ENCODE results near the gene SNIP1. TPM values are rescaled to one million over a fixed set of nuclear protein-coding genes. Genes with fewer than 3 reads are reported as not detected.
"Not testable (repeated sequence)": the region's sequence is repeated elsewhere in the genome, so short reads cannot be mapped to it uniquely, and the experiment has no call there.

The SNIP1 gene
- total RNA-seq, 4 donors from 2014 or later = 9.0 to 46.9 (median 37.7) TPM

DNA sequence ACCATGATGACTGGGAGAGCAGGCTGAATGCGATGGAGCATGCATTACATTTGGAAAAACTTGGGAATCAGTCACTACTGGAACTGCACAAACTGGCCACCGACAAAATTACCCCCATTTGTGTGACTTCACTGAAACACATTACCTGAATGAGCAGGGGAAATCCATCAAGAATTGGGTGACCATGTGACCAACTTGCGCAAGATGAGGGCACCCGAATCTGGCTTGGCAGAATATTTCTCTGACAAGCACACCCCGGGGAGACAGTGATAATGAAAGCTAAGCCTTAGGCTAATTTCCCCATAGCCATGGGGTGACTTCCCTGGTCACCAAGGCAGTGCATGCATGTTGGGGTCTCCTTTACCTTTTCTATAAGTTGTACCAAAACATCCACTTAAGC is 9.1 kb downstream of the SNIP1 start:
- 71 to 81% methylated on average over 5 of the region's 5 CpGs for WGBS, 2 donors
- Histone ChIP-seq H3K27ac (no peak overlapping the region), H3K4me3 (no peak overlapping the region), H3K9me3 (no peaks in the 10 kb centered on the region), H3K4me1 (peaks cover 0 to 9% (median 0%) of the 10 kb centered on the region in 4 donors), H3K36me3 (peaks cover 0 to 96% (median 4%) of the 10 kb centered on the region in 3 donors), H3K27me3 (no peaks in the 10 kb centered on the region)
- TF ChIP-seq POLR2A (IDR thresholded peaks at IDR 0.05) = no peak
- TF ChIP-seq EP300 (IDR thresholded peaks at IDR 0.05) = no peak
- TF ChIP-seq CTCF (IDR thresholded peaks at IDR 0.05) = no peak
- no peak for DNase-seq (ENCODE audit: low spot score in 2 of 2)

DNA sequence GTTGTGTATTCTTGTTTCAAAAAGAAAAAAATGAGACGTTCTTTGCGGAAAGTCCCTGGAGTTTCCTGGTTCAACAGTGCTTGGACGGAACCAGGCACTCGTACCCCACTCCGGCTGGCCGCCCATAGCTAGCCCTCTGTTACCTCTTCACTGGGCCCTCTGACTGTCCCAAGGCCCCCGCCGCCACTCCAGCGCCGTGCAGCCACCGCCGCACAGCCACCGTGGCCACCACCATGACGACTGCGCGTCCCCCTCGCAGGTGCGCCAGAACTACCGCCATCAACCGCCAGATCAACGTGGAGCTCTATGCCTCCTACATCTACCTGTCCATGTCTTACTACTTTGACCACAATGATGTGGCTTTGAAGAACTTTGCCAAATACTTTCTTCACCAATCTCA is 9.6 kb downstream of the SNIP1 start:
- no peak for DNase-seq (ENCODE audit: low spot score in 2 of 2)
- 91% methylated on average over 21 of the region's 21 CpGs for WGBS, 2 donors
- H3K9me3 ChIP-seq = no peaks in the 10 kb centered on the region
- H3K27ac ChIP-seq = no peak overlapping the region
- no peak overlapping the region for H3K4me3 ChIP-seq
- peaks cover 2 to 97% (median 9%) of the 10 kb centered on the region in 3 donors for H3K36me3 ChIP-seq
- no peaks in the 10 kb centered on the region for H3K27me3 ChIP-seq
- H3K4me1 ChIP-seq = peaks cover 0 to 4% (median 0%) of the 10 kb centered on the region in 4 donors
- no peak for TF ChIP-seq EP300 (IDR thresholded peaks at IDR 0.05)
- TF ChIP-seq CTCF (IDR thresholded peaks at IDR 0.05) = no peak
- TF ChIP-seq POLR2A (IDR thresholded peaks at IDR 0.05) = no peak

DNA sequence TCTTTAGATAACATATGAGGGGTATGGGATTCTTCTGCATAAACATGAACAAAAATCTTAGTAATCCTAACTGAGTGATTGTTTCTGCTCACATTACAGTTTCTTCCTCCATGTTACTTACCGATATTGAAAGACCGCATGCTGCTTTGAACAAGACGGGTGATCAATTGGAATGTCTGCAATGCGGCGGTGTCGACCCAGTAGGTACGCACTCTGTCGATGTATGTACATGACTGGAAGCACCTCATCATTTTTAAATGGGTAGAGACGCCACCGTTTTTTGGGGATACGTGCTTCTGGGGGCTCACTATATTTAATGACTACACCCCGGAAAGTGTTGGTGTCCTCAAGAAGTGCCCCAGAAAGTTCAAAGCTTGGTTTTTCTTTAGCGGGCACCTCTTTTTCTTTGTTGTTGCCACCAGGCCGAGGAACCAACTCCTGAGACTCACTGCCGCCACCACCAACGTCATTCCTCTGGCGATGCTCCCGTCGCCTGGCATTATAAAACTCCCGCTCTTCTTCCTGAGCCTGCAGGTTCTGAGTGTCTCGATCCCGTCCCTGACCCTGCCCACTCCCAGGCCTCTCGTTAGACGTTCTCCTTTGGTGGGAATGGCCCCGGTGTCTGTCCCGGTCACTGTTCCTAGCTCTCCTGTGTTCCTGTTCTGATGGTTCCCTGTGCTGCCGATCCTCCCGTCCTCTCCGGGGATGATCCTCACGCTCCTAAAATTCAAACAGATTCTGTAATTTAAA is 13.9 kb downstream of the SNIP1 start:
- no peak overlapping the region for H3K4me3 ChIP-seq
- TF ChIP-seq CTCF (IDR thresholded peaks at IDR 0.05) (no peak), POLR2A (IDR thresholded peaks at IDR 0.05) (no peak), EP300 (IDR thresholded peaks at IDR 0.05) (no peak)
- no peaks in the 10 kb centered on the region for H3K4me1 ChIP-seq
- no peaks in the 10 kb centered on the region for H3K27me3 ChIP-seq
- no peaks in the 10 kb centered on the region for H3K9me3 ChIP-seq
- DNase-seq (ENCODE audit: low spot score in 2 of 2) = no peak
- WGBS, 2 donors = 94% methylated on average over 30 of the region's 30 CpGs
- H3K27ac ChIP-seq = no peak overlapping the region
- H3K36me3 ChIP-seq = peaks cover 10 to 98% (median 20%) of the 10 kb centered on the region in 3 donors

DNA sequence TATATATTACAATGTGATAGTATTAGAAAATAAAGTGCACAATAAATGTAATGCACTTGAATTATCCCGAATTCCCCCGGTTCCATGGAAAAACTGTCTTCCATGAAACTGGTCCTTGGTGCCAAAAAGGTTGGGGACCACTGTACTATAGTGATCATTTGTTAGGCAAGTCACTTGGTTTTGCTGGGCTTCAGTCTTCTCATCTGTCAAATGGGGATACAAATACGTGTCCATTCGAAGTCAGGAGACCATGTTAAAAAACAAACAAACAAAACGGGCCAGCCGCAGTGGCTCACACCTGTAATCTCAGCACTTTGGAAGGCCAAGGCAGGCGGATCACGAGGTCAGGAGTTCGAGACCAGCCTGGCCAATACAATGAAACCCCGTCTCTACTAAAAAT is 14.9 kb downstream of the SNIP1 start:
- 94 to 95% methylated on average over 10 of the region's 10 CpGs for WGBS, 2 donors
- not testable (repeated sequence) for H3K9me3 ChIP-seq; DNase-seq (ENCODE audit: low spot score in 2 of 2); H3K27me3 ChIP-seq; H3K27ac ChIP-seq; H3K4me1 ChIP-seq; H3K4me3 ChIP-seq
- H3K36me3 ChIP-seq = peaks cover 10 to 89% (median 20%) of the 10 kb centered on the region in 3 donors

DNA sequence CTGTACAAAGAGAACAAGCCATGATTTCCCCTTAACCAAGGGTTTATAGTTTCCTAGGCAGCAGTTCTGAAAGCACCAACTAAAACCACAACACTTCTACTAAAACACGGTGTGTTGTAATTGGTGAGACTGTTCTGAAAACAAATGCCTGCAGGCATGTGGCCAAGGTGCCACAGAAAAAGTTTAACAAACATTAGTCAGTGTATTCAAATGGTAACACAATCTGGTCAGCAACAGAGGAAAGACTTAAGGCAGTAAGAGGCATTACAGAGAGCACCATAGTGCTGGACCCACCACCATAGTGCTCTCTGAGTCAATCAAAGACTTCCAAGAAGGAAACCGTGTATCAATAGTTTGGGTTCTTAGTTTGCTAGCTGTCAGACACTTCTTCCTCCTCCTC is 16.7 kb downstream of the SNIP1 start:
- Histone ChIP-seq H3K9me3 (no peaks in the 10 kb centered on the region), H3K36me3 (peaks cover 9 to 72% (median 20%) of the 10 kb centered on the region in 3 donors), H3K4me1 (peaks cover 0 to 12% (median 0%) of the 10 kb centered on the region in 4 donors), H3K27me3 (no peaks in the 10 kb centered on the region), H3K4me3 (no peak overlapping the region), H3K27ac (no peak overlapping the region)
- DNase-seq (ENCODE audit: low spot score in 2 of 2) = no peak
- 90% methylated on average over 2 of the region's 2 CpGs for WGBS, 2 donors
- TF ChIP-seq EP300 (IDR thresholded peaks at IDR 0.05) = no peak

DNA sequence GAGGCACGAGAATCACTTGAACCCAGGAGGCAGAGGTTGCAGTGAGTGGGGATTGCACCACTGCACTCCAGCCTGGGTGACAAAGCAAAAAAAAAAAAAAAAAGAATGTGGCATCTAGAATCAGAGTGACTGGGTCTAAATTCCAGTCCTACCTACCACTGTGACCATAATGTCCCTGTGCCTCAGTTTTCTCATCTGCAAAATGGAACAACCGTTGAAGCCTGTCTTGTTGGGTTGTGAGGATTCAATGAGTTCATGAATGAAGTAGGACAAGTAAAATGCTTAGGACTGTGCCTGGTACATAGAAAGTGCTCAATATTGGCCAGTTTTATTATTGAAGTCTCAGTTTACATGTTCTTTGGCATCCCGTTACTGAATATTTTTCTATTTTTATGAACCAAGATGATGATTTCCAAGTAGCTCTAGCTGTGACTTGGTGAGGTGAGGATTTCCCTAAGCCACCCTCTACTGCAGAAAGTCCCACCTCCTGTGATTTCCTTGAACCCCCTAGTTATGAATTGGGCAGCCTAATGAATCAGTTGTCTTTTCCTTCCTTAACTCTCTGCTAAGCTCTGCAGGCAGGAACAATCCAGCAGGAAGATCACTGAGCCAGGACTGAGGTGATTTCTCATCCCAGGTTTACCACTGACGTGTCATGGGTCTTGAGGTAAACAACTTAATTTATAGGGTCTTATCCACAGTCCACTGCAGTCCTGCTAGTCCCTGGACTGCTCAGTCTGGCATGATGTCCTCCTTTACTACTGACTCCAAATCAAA is 20.6 kb downstream of the SNIP1 start:
- DNase-seq (ENCODE audit: low spot score in 2 of 2) = no peak
- no peaks in the 10 kb centered on the region for H3K27me3 ChIP-seq
- H3K27ac ChIP-seq = peak overlapping the region in 3 of 4 donors; percentile 23 to 72 (median 68)
- H3K4me1 ChIP-seq = peaks cover 0 to 12% (median 0%) of the 10 kb centered on the region in 4 donors
- peaks cover 0 to 34% (median 9%) of the 10 kb centered on the region in 3 donors for H3K36me3 ChIP-seq
- TF ChIP-seq CTCF (IDR thresholded peaks at IDR 0.05) = no peak
- no peak for TF ChIP-seq POLR2A (IDR thresholded peaks at IDR 0.05)
- TF ChIP-seq EP300 (IDR thresholded peaks at IDR 0.05) = no peak
- WGBS, 2 donors = 94 to 96% methylated on average over 4 of the region's 4 CpGs
- no peaks in the 10 kb centered on the region for H3K9me3 ChIP-seq
- no peak overlapping the region for H3K4me3 ChIP-seq

GRCh38 chr1:37532418-37533156 is 21.5 kb downstream of the SNIP1 start:
- H3K4me1 ChIP-seq = peaks cover 0 to 12% (median 0%) of the 10 kb centered on the region in 4 donors
- DNase-seq (ENCODE audit: low spot score in 2 of 2); H3K4me3 ChIP-seq; H3K27me3 ChIP-seq; H3K27ac ChIP-seq; H3K9me3 ChIP-seq: not testable (repeated sequence)
- WGBS, 2 donors = 90 to 92% methylated on average over 4 of the region's 4 CpGs
- peaks cover 0 to 25% (median 9%) of the 10 kb centered on the region in 3 donors for H3K36me3 ChIP-seq

DNA sequence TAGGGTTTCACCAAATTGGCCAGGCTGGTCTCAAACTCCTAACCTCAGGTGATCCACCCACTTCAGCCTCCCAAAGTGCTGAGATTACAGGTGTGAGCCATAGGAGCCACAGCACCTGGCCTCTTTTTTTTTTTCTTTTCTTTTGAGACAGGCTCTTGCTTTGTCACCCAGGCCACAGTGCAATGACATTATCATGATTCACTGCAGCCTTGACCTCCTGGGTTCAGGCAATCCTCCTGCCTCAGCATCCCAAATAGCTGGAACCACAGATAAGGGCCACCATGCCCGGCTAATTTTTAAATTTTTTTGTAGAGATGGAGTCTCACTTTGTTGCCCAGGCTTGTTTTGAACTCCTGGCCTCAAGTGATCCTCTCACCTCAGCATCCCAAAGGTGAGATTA is 24.2 kb downstream of the SNIP1 start:
- peaks cover 0 to 12% (median 0%) of the 10 kb centered on the region in 4 donors for H3K4me1 ChIP-seq
- DNase-seq (ENCODE audit: low spot score in 2 of 2); H3K27ac ChIP-seq; H3K36me3 ChIP-seq; H3K27me3 ChIP-seq; H3K9me3 ChIP-seq; H3K4me3 ChIP-seq: not testable (repeated sequence)
- 88 to 100% methylated on average over 1 of the region's 1 CpG for WGBS, 2 donors

Data from tibial nerve (tissue), 4 donors.